GM12878 (cell line): Measurements from ENCODE around the gene GOLGA8A. TPM values are rescaled to one million over a fixed set of nuclear protein-coding genes. Genes with fewer than 3 reads are reported as not detected.

Experiments used
- ATAC-seq: fragments of 200-7000 bp; cut with Tn5 transposase; 3 replicates; pipeline ENCODE4 v1.9.1; 2020; ENCODE audit warnings: mild to moderate bottlenecking, moderate library complexity
- BruUV-seq: library from RNA; stranded (reverse); fragments of 400-500 nt; replicated peaks from 2 replicates; lab custom pipeline; 2021; lab: Mats Ljungman, UMichigan
- CTCF ChIA-PET: fragments of 300-600 bp; sonication (Branson Sonifier 250); formaldehyde crosslinking; extraction: SDS; loops from one replicate; lab custom pipeline; 2021; ENCODE audit warnings: inconsistent platforms; lab: Yijun Ruan, JAX
- POLR2A ChIA-PET: fragments of 350-600 bp; formaldehyde crosslinking; extraction: SDS; loops from one replicate; lab custom pipeline; 2021; ENCODE audit warnings: inconsistent platforms; lab: Charles Lee
- RAD21 ChIA-PET: fragments of 300-600 bp; sonication (Branson Sonifier 250); formaldehyde crosslinking; loops from one replicate; lab custom pipeline; 2023; ENCODE audit warnings: antibody characterized with exemption; ENCODE audit not compliant: unreplicated experiment; lab: Charles Lee
- SMC1A ChIA-PET: fragments of 300-600 bp; sonication (Branson Sonifier 250); formaldehyde crosslinking; loops from one replicate; lab custom pipeline; 2023; ENCODE audit not compliant: unreplicated experiment, uncharacterized antibody; lab: Charles Lee
- DNase-seq: peaks from one replicate; pipeline ENCODE4 v3.0.0-alpha.2; 2011; ENCODE audit warnings: low read depth, low spot score
- FAIRE-seq: peaks from 3 replicates; lab custom pipeline; 2011; peaks lifted over from hg19 to GRCh38; lab: Jason Lieb, UNC
- H2AFZ ChIP-seq: 2 replicates; pipeline ENCODE4 v1.6.0; 2011; ENCODE audit warnings: low read depth, low read length, control low read depth; ENCODE audit not compliant: control insufficient read depth
- H3K27ac ChIP-seq: 2 replicates; pipeline ENCODE4 v1.5.1; 2011; ENCODE audit warnings: control low read depth; ENCODE audit not compliant: control insufficient read depth, insufficient read depth
- H3K27me3 ChIP-seq, 2 experiments: replicated peaks in 1 of 2; 2 replicates each; pipeline versions ENCODE4 v1.6.0 to v1.6.1; 2011; ENCODE audit warnings: low read length in 1 of 2; ENCODE audit not compliant: control insufficient read depth in 2 of 2, insufficient read depth in 2 of 2
- H3K36me3 ChIP-seq, 2 experiments: 2 replicates each; pipeline ENCODE4 v1.5.1; 2011; ENCODE audit warnings: low read length in 1 of 2; ENCODE audit not compliant: control insufficient read depth in 2 of 2, insufficient read depth in 2 of 2
- H3K4me1 ChIP-seq: 2 replicates; pipeline ENCODE4 v1.6.1; 2011; ENCODE audit warnings: mild to moderate bottlenecking, low read length, moderate library complexity, mixed read lengths; ENCODE audit not compliant: control insufficient read depth, insufficient read depth
- H3K4me2 ChIP-seq: 2 replicates; pipeline ENCODE4 v1.6.0; 2011; ENCODE audit warnings: control low read depth; ENCODE audit not compliant: control insufficient read depth, insufficient read depth
- H3K4me3 ChIP-seq: fragments of 200-600 bp; sonication (generic); 2 replicates; pipeline ENCODE4 v1.5.1; 2016
- H3K79me2 ChIP-seq: 2 replicates; pipeline ENCODE4 v1.6.0; 2011; ENCODE audit warnings: low read length; ENCODE audit not compliant: control insufficient read depth, insufficient read depth
- H3K9ac ChIP-seq: 2 replicates; pipeline ENCODE4 v1.8.0; 2011; ENCODE audit warnings: low read length, control low read depth, mixed read lengths; ENCODE audit not compliant: control insufficient read depth, insufficient read depth
- H3K9me3 ChIP-seq: replicated peaks from 3 replicates; pipeline ENCODE4 v1.5.1; 2011; ENCODE audit warnings: mild to moderate bottlenecking, low read length; ENCODE audit not compliant: control insufficient read depth, insufficient read depth
- H4K20me1 ChIP-seq: 2 replicates; pipeline ENCODE4 v1.6.0; 2011; ENCODE audit not compliant: control insufficient read depth, insufficient read depth
- IRF4 ChIP-seq: IDR thresholded peaks from 2 replicates; pipeline ENCODE4 v1.6.1; 2011; ENCODE audit warnings: low read depth, low read length
- JUND ChIP-seq: IDR thresholded peaks from 2 replicates; pipeline ENCODE4 v1.6.1; 2012; ENCODE audit warnings: low read depth, mild to moderate bottlenecking, low read length, improper control_type of control experiment, moderate library complexity
- RCOR1 ChIP-seq: conservative IDR thresholded peaks from 2 replicates; pipeline ENCODE4 v1.6.1; 2012; ENCODE audit warnings: low read depth, low read length, improper control_type of control experiment
- SRF ChIP-seq, 2 experiments: IDR thresholded peaks; 2 replicates each; pipeline ENCODE4 v1.6.1; 2011; ENCODE audit warnings: low read depth in 2 of 2, low read length in 2 of 2, mild to moderate bottlenecking in 1 of 2, moderate library complexity in 1 of 2
- YBX1 ChIP-seq: fragments of 450-650 bp; IDR thresholded peaks from 2 replicates; pipeline ENCODE4 v1.6.1; 2016; ENCODE audit warnings: antibody characterized with exemption
- ZBTB40 ChIP-seq: fragments of 450-650 bp; IDR thresholded peaks from 2 replicates; pipeline ENCODE4 v1.6.1; 2016; ENCODE audit warnings: mild to moderate bottlenecking, moderate library complexity, borderline replicate concordance
- WGBS: methylation state at CpG from one replicate; pipeline ENCODE4 v1.1.6; 2016; ENCODE audit warnings: low lambda C conversion rate; ENCODE audit not compliant: insufficient replicate concordance, insufficient coverage; ENCODE audit errors: missing lambda C conversion rate; 5-methylcytosine and 5-hydroxymethylcytosine counted together
- in situ Hi-C: fragments of 300-500 bp; cut with MboI; formaldehyde crosslinking; loops from 9 replicates; pipeline ENCODE4 v1.14.3; 2018; ENCODE audit warnings: mixed read lengths
- intact Hi-C: fragments of 100-400 bp; cut with micrococcal nuclease; formaldehyde crosslinking; loops from one replicate; pipeline ENCODE4 v1.14.2; 2022; ENCODE audit not compliant: unreplicated experiment
- polyA plus RNA-seq, 11 experiments: library from polyadenylated mRNA; depleted of rRNA in 4 of 11; unstranded in 6 of 11; stranded (reverse) in 5 of 11; fragments of >200 nt; fragmentation: Nextera tagmentation in 4 of 11; fragmentation: Illumina TruSeq in 1 of 11; extraction: Ambion mirVana in 4 of 11; extraction: Trizol in 1 of 11; gene quantifications; 1 replicate in 1 of 11; 2 replicates in 10 of 11; pipeline versions ENCODE4 v1.2.1 to v1.2.3, GENCODE V29; 2011 to 2016; ENCODE audit warnings: inconsistent platforms in 2 of 11, missing spikeins in 2 of 11, low read depth in 1 of 11
- total RNA-seq, 4 experiments: library from RNA; depleted of rRNA in 3 of 4; stranded (reverse); fragments of >200 nt in 3 of 4; fragmentation: Illumina TruSeq in 1 of 4; extraction: Trizol in 1 of 4; gene quantifications; 2 replicates each; pipeline versions ENCODE4 v1.2.1 to v1.2.3, GENCODE V29; 2013 to 2021
- TF ChIP-seq, protein P1 (sequence below): IDR thresholded peaks from 2 replicates; pipeline ENCODE4 v1.6.1; 2011; ENCODE audit warnings: borderline replicate concordance, low read depth, mild to moderate bottlenecking, moderate library complexity, low read length; ENCODE audit not compliant: insufficient read depth, poor library complexity, severe bottlenecking

Gene GOLGA8A
- total and polyA plus RNA-seq, 10 of the 15 experiments (the other 5 are each of a cell fraction or from before 2014, with no cell fraction given): 14.5 to 132 (median 48.1) TPM

DNA sequence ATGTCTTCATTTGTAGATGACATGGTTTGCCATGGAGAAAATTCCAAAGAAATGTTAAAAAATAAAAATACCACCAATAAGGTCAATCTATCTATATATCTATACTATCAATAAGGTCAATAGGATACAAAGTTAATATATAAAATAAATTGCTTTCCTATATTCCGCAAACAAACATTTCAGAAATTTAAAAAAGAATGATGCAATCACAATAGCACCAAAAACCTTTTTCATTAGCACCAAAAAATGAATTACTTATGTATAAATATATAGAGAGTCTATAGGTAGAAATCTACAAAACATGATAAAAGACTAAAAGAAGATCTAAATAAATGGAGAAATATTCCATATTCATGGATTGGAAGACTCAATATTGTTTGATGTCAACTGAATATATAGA is 22.8 kb upstream of the GOLGA8A start:
- ChIA-PET POLR2A (no interaction called here), SMC1A (no interaction called here), CTCF (no interaction called here), RAD21 (no interaction called here)
- H3K9ac ChIP-seq: no peak overlapping the region
- H3K4me3 ChIP-seq: no peak overlapping the region
- no peaks in the 10 kb centered on the region for H3K4me1 ChIP-seq
- no peaks in the 10 kb centered on the region for H3K36me3 ChIP-seq
- BruUV-seq: no TSS peak
- H3K27ac ChIP-seq: no peak overlapping the region
- TF ChIP-seq ZBTB40 (no peak), JUND (no peak), SRF (IDR thresholded peaks at IDR 0.05; ENCODE audit: low read depth in 2 of 2, low read length in 2 of 2) (no peak), IRF4 (no peak), YBX1 (no peak), RCOR1 (no peak)
- TF ChIP-seq, protein P1, sequence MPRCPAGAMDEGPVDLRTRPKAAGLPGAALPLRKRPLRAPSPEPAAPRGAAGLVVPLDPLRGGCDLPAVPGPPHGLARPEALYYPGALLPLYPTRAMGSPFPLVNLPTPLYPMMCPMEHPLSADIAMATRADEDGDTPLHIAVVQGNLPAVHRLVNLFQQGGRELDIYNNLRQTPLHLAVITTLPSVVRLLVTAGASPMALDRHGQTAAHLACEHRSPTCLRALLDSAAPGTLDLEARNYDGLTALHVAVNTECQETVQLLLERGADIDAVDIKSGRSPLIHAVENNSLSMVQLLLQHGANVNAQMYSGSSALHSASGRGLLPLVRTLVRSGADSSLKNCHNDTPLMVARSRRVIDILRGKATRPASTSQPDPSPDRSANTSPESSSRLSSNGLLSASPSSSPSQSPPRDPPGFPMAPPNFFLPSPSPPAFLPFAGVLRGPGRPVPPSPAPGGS: no peak
- H2AFZ ChIP-seq: no peak overlapping the region
- intact Hi-C loops: no loop called here
- H3K4me2 ChIP-seq: no peak overlapping the region
- WGBS: 48% methylated on average over 1 of the region's 1 CpG
- no peaks in the 10 kb centered on the region for H3K9me3 ChIP-seq
- DNase-seq (no peak), ATAC-seq (no peak), FAIRE-seq (no peak)
- no peaks in the 10 kb centered on the region for H4K20me1 ChIP-seq
- H3K79me2 ChIP-seq: no peaks in the 10 kb centered on the region
- no peaks in the 10 kb centered on the region for H3K27me3 ChIP-seq
- in situ Hi-C loops: no loop called here
